ENCODE results near the gene ARRB2.
"Not testable (repeated sequence)": the region's sequence is repeated elsewhere in the genome, so short reads cannot be mapped to it uniquely, and the experiment has no call there.

The ARRB2 gene

GRCh38 chr17:4701116-4701515, 9.3 kb upstream of the ARRB2 start:
- no peak for DNase-seq (ENCODE audit: low spot score)

- no peak for DNase-seq (ENCODE audit: low spot score)
Measured at GRCh38 chr17:4703330-4703691, 7.1 kb upstream of the ARRB2 start.

GRCh38 chr17:4704574-4704907, 5.9 kb upstream of the ARRB2 start:
- DNase-seq (ENCODE audit: low spot score): not testable (repeated sequence)

GRCh38 chr17:4704991-4705390, 5.4 kb upstream of the ARRB2 start:
- no peak for DNase-seq (ENCODE audit: low spot score)

DNA sequence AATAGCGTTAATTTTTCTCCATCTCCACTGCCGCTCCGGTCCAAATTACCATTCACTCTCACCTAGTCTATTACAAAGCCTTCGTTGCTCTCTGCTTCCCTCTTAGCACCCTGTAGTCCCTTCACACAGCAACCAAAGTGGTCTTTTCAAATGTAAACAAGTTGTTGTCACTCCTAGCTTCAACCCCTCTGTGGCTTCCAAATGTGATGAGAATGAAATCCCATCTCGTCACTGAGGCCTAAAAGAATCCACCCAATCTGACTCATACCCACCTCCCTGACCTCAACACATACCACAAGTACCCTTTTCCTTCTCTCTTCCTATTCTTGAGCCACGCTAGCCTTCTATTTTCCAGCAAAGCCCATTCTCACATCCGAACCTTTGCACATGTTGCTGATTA, 4.3 kb upstream of the ARRB2 start:
- no peak for DNase-seq (ENCODE audit: low spot score)

- peak; percentile 33 for DNase-seq (ENCODE audit: low spot score)
Measured at GRCh38 chr17:4708436-4708835, 2.0 kb upstream of the ARRB2 start.

GRCh38 chr17:4710693-4711634, 532 bp downstream of the ARRB2 start:
- DNase-seq (ENCODE audit: low spot score): no peak

- peak; percentile 54 for DNase-seq (ENCODE audit: low spot score)
Measured at GRCh38 chr17:4711661-4712181, 1.3 kb downstream of the ARRB2 start.

GRCh38 chr17:4712526-4712925, 2.1 kb downstream of the ARRB2 start:
- DNase-seq (ENCODE audit: low spot score): no peak

DNA sequence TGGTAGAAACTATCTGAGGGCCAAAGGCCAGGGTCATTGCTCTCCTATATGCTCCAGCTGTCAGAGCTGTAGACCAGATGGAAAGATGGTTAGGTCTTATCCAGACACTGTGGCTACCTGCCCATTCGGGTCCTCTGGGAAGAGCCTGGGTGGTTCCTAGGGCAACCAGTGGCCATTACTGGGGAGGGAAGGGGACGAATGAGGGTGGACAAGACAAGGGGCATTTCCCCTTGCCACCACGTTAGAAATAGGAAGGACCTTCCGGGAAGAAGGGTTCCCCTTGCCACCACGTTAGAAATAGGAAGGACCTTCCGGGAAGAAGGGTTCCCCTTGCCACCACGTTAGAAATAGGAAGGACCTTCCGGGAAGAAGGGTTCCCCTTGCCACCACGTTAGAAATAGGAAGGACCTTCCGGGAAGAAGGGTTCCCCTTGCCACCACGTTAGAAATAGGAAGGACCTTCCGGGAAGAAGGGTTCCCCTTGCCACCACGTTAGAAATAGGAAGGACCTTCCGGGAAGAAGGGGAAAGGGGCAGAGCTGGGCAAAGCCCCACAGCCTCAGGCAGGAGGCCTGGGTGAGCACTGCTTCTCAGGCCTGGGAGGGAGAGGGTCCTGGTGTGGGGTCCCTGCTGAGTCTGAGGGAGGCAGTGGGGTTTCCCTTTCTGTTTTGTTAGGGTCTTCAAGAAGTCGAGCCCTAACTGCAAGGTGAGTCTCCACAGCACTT, 4.1 kb downstream of the ARRB2 start:
- not testable (repeated sequence) for DNase-seq (ENCODE audit: low spot score)

DNA sequence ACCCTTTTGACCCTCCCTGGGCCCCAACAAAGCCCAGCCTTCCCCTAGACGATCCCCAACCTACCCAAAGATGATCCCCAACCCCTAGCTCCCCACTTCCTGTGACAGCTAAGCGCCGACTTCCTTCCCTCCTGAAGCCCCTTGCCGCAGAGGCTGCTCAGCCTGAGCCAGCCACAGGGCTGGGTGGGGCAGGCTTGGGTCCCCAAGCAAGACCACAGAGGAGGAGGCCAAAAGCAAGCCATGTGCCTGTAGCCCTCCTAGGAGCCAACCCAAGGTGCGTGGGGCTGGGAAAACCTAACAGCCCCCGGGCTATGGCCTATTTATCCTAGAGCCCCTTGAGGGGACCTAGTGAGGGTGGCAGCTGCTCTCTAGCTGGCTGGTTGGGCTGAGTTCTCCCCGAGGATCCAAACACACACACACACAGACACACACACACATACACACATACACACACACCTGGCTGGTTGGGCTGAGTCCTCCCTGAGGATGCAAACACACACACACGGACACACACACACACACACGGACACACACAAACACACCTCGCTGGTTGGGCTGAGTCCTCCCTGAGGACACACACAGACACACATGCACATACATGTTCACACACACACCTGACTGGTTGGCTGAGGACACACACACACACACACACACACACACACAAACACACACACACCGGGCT, 4.8 kb downstream of the ARRB2 start:
- DNase-seq (ENCODE audit: low spot score): no peak

DNA sequence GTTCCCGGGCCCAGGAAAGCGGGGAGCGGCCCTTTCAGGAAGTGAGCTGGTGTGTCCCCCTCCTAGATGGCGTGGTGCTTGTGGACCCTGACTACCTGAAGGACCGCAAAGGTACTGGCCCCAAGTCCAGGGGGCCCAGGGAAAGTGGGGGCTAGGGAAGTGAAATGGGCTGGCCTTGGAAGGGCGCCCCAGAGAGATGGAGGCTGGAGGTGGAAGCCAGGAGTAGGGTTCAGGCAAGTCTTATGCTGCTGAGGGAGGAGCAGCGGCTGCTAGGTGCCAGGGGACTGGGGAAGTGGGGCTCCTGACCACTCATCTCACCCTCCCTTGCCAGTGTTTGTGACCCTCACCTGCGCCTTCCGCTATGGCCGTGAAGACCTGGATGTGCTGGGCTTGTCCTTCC, 5.6 kb downstream of the ARRB2 start:
- DNase-seq (ENCODE audit: low spot score): no peak

DNA sequence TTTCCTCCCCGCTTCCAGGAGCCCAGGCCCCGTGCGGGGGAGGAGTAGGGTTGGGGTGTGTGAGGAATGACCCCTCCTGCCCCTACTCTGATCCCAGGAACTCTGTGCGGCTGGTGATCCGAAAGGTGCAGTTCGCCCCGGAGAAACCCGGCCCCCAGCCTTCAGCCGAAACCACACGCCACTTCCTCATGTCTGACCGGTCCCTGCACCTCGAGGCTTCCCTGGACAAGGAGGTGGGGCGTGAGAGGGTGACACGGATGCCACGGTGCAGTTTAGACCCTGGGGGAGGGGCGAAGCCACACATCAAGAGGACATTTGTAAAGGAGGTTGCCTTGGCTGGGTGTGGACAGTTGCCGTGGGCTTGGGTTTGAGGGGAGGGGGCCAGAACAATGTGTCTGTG, 7.4 kb downstream of the ARRB2 start:
- no peak for DNase-seq (ENCODE audit: low spot score)

- DNase-seq (ENCODE audit: low spot score): no peak
Measured at GRCh38 chr17:4718276-4718675, 7.8 kb downstream of the ARRB2 start.

GRCh38 chr17:4719146-4719545, 8.7 kb downstream of the ARRB2 start:
- DNase-seq (ENCODE audit: low spot score): no peak

- no peak for DNase-seq (ENCODE audit: low spot score)
Measured at GRCh38 chr17:4719684-4720221, 9.3 kb downstream of the ARRB2 start.

- no peak for DNase-seq (ENCODE audit: low spot score)
Measured at GRCh38 chr17:4720787-4721186, 10.4 kb downstream of the ARRB2 start.

DNA sequence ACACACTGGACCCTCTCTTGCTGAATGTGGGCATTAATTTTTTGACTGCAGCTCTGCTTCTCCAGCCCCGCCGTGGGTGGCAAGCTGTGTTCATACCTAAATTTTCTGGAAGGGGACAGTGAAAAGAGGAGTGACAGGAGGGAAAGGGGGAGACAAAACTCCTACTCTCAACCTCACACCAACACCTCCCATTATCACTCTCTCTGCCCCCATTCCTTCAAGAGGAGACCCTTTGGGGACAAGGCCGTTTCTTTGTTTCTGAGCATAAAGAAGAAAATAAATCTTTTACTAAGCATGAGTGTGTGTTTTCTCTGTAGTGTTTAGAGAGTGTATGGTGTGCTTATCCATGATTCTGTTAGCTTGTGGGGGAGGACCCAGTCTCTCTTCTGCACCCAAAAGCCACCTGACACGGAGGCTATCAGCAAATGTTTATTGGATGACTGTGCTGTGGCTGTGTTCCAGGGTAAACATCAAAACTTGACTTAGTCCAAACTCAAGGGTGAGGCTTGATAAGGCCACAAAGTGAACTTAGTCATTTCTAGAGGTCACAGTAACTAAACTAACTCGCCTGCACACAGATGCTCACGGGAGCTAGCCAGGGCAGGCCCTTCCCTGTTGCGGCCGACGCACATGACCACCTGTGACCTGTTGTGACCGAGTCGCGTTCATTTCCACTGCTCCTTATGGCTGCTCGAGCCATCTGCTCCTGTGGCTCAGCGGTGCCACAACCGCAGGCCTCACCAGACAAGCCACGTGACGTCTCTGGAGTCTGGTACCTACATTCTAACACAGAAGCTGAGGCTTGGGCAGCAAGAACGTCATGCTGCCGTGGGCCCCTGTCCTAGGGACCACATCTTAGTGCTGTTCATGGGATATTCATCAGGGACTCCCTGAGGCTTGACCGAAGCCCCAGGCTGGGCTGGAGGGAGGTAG, 11.0 kb downstream of the ARRB2 start:
- peak; percentile 77 for DNase-seq (ENCODE audit: low spot score)

DNA sequence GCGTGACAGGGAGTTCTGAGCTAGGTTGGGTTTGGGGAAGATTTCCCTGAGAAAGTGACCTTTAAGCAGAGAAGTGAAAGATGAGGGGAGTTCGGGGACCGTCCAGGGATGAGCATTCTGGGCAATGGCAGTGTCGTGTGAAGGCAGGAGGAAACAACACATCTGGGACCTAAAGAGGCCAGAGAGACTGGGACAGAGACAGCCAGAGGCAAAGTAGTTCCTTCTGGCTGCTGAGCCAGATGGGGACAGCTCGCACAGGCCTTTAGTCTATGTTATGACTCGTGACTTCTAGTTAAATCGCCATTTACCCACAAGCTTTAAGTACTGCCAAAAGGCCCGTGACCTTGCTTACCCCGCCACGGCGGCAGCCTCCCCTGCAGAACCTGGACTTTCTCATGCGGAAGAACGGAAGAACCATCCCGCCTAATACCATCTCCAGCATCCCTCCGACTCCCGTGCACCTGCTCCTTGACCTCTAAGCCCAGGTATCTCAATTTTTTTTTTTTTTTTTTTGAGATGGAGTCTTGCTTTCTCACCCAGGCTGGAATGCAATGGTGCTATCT, 12.3 kb downstream of the ARRB2 start:
- DNase-seq (ENCODE audit: low spot score): no peak

- no peak for DNase-seq (ENCODE audit: low spot score)
Measured at GRCh38 chr17:4724650-4725049, 14.2 kb downstream of the ARRB2 start.
